Uterus (tissue), 4 donors: ENCODE measurements around the gene FOXE3. TPM values are rescaled to one million over a fixed set of nuclear protein-coding genes. Genes with fewer than 3 reads are reported as not detected.

ENCODE experiments used
- DNase-seq, 2 donors: peaks; one replicate each; pipeline ENCODE4 v3.0.0-alpha.2; 2019 to 2020
- H3K27ac ChIP-seq, 2 donors: fragments of 200-600 bp; sonication (generic); 1 replicate in 1 of 2; 2 replicates in 1 of 2; pipeline ENCODE4 v1.5.1; 2016 to 2018
- H3K27me3 ChIP-seq, 2 donors: fragments of 200-600 bp; sonication (generic); one replicate each; pipeline ENCODE4 v1.5.1; 2018 to 2019; ENCODE audit warnings: control low read depth in 1 of 2
- H3K36me3 ChIP-seq, 2 donors: fragments of 200-600 bp; sonication (generic); one replicate each; pipeline ENCODE4 v1.5.1; 2019; ENCODE audit warnings: control low read depth in 1 of 2
- H3K4me1 ChIP-seq, 2 donors: fragments of 200-600 bp; sonication (generic); one replicate each; pipeline ENCODE4 v1.5.1; 2018 to 2019; ENCODE audit warnings: control low read depth in 1 of 2
- H3K4me3 ChIP-seq, 2 donors: fragments of 200-600 bp; sonication (generic); 1 replicate in 1 of 2; 2 replicates in 1 of 2; pipeline ENCODE4 v1.5.1; 2018 to 2019; ENCODE audit warnings: mild to moderate bottlenecking in 1 of 2
- H3K9me3 ChIP-seq, 2 donors: fragments of 200-600 bp; sonication (generic); one replicate each; pipeline ENCODE4 v1.5.1; 2019; ENCODE audit warnings: control low read depth in 1 of 2
- CTCF ChIP-seq, 4 experiments: fragments of 200-600 bp in 2 of 4; fragments of 450-650 bp in 2 of 4; sonication (generic) in 2 of 4; IDR thresholded peaks; one replicate each; pipeline ENCODE4 v1.5.1; 2016 to 2019; ENCODE audit warnings: antibody characterized with exemption in 4 of 4, mild to moderate bottlenecking in 2 of 4, moderate library complexity in 1 of 4
- POLR2A ChIP-seq, 2 donors: fragments of 450-650 bp; IDR thresholded peaks; one replicate each; pipeline ENCODE4 v1.6.1; 2016; ENCODE audit warnings: antibody characterized with exemption in 2 of 2, mild to moderate bottlenecking in 1 of 2, moderate library complexity in 1 of 2
- intact Hi-C: fragments of 100-400 bp; cut with DNase I; formaldehyde crosslinking; loops from one replicate; pipeline ENCODE4 v1.15.1; 2023; ENCODE audit warnings: low total_unique reads
- total RNA-seq, 4 donors: library from RNA; depleted of rRNA in 3 of 4; stranded (reverse); fragments of >200 nt in 3 of 4; gene quantifications; one replicate each; pipeline versions ENCODE4 v1.1.0 to v1.2.4, GENCODE V29; 2014 to 2023
- donor health status: DM: yes; HTN: yes; CAD: no.

The FOXE3 gene
- total RNA-seq, 4 donors from 2014 or later = 0.27 TPM; not detected in 3

- H3K9me3 ChIP-seq = no peaks in the 10 kb centered on the region
- H3K36me3 ChIP-seq = no peaks in the 10 kb centered on the region
- H3K27me3 ChIP-seq = no peaks in the 10 kb centered on the region
- H3K27ac ChIP-seq = no peak overlapping the region
- DNase-seq = no peak
- TF ChIP-seq POLR2A (IDR thresholded peaks at IDR 0.05) (no peak), CTCF (IDR thresholded peaks at IDR 0.05) (no peak)
- H3K4me1 ChIP-seq = no peaks in the 10 kb centered on the region
- intact Hi-C loops = no loop called here
- no peak overlapping the region for H3K4me3 ChIP-seq
Measured at GRCh38 chr1:47395433-47395832, 20.7 kb upstream of the FOXE3 start.

DNA sequence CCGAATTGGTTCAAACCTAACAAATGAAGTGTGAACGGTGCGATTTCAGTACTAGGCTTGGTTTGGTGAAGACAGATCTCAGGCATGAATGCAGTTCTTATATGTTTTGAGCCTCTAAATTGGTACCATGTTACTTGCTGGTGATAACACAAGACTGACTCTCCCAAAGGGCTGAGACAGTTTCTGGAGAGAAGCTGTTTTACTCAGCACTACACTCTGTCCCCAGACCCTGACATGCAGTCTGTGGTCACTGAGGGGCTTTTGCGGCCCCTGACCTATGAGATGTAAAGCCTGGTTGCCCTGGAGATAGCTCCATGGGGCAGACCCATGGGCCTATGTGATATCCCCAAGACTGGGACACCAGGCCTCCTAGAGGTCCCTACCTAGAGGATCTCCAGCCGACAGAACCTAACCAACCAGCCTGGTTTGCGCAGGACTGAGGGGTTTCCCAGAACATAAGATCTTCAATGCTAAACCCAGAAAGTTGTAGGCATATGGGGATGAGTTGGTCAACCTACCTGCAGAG is 19.4 kb upstream of the FOXE3 start:
- Histone ChIP-seq H3K27me3 (no peaks in the 10 kb centered on the region), H3K9me3 (no peaks in the 10 kb centered on the region), H3K4me1 (no peaks in the 10 kb centered on the region), H3K36me3 (no peaks in the 10 kb centered on the region), H3K27ac (no peak overlapping the region), H3K4me3 (no peak overlapping the region)
- no peak for TF ChIP-seq POLR2A (IDR thresholded peaks at IDR 0.05)
- no peak for TF ChIP-seq CTCF (IDR thresholded peaks at IDR 0.05)
- intact Hi-C loops = no loop called here
- no peak for DNase-seq

- DNase-seq = no peak
- no peaks in the 10 kb centered on the region for H3K36me3 ChIP-seq
- no peaks in the 10 kb centered on the region for H3K9me3 ChIP-seq
- intact Hi-C loops = no loop called here
- H3K27ac ChIP-seq = no peak overlapping the region
- no peaks in the 10 kb centered on the region for H3K4me1 ChIP-seq
- H3K4me3 ChIP-seq = no peak overlapping the region
- no peaks in the 10 kb centered on the region for H3K27me3 ChIP-seq
- no peak for TF ChIP-seq POLR2A (IDR thresholded peaks at IDR 0.05)
- no peak for TF ChIP-seq CTCF (IDR thresholded peaks at IDR 0.05)
Measured at GRCh38 chr1:47399138-47399845, 16.8 kb upstream of the FOXE3 start.

DNA sequence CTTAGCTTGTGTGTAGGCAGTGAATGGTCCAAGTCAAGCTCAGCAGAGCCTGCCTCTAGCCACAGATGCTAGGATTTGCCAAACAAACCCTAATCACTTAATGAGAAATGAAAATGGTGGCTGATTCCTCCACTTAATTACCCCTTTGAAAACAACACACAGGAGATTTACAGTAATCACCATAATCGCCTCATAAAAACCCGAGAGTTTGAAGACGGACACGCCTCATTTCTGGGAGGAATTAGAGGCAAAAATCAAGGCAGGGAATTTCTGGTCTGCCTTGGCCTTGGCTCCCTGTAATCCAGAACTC is 16.3 kb upstream of the FOXE3 start:
- no peaks in the 10 kb centered on the region for H3K36me3 ChIP-seq
- intact Hi-C loops = no loop called here

More for the DNA sequence above, 16.3 kb upstream of the FOXE3 start:
- Histone ChIP-seq H3K4me1 (no peaks in the 10 kb centered on the region), H3K27ac (no peak overlapping the region), H3K9me3 (no peaks in the 10 kb centered on the region), H3K27me3 (no peaks in the 10 kb centered on the region), H3K4me3 (no peak overlapping the region)
- TF ChIP-seq POLR2A (IDR thresholded peaks at IDR 0.05) = no peak
- no peak for TF ChIP-seq CTCF (IDR thresholded peaks at IDR 0.05)
- no peak for DNase-seq
